Nephron progenitor cell (in vitro differentiated cells): ENCODE results near the gene PABPN1L.

Source experiments
- DNase-seq: peaks from one replicate; pipeline ENCODE4 v3.0.0; 2021
- H3K27ac Mint-ChIP-seq: 2 replicates; pipeline ENCODE4 v1.8.0; 2021; ENCODE audit warnings: mild to moderate bottlenecking, moderate library complexity, mixed read lengths
- H3K27me3 Mint-ChIP-seq: 2 replicates; pipeline ENCODE4 v1.8.0; 2021; ENCODE audit warnings: mild to moderate bottlenecking, low read depth, mixed read lengths; ENCODE audit not compliant: poor library complexity
- H3K36me3 Mint-ChIP-seq: 2 replicates; pipeline ENCODE4 v1.8.0; 2021; ENCODE audit warnings: low read depth, mixed read lengths
- H3K4me1 Mint-ChIP-seq: 2 replicates; pipeline ENCODE4 v1.8.0; 2021; ENCODE audit warnings: mixed read lengths
- H3K4me3 Mint-ChIP-seq: 2 replicates; pipeline ENCODE4 v1.8.0; 2021; ENCODE audit warnings: mild to moderate bottlenecking, moderate library complexity, mixed read lengths
- H3K9me3 Mint-ChIP-seq: 2 replicates; pipeline ENCODE4 v1.8.0; 2021; ENCODE audit warnings: mild to moderate bottlenecking, moderate library complexity, mixed read lengths
- TF ChIP-seq, protein P1 (sequence below): fragments of 200-600 bp; sonication (generic); IDR thresholded peaks from 2 replicates; pipeline ENCODE4 v1.5.0; 2021; ENCODE audit warnings: antibody characterized with exemption

The PABPN1L gene

GRCh38 chr16:88816736-88817535 lies 49.5 kb downstream of the PABPN1L start:
- Mint-ChIP-seq H3K4me3 (no peak overlapping the region), H3K9me3 (no peaks in the 10 kb centered on the region), H3K4me1 (peaks cover 9% of the 10 kb centered on the region), H3K36me3 (no peaks in the 10 kb centered on the region), H3K27ac (no peak overlapping the region), H3K27me3 (no peaks in the 10 kb centered on the region)
- TF ChIP-seq, protein P1, sequence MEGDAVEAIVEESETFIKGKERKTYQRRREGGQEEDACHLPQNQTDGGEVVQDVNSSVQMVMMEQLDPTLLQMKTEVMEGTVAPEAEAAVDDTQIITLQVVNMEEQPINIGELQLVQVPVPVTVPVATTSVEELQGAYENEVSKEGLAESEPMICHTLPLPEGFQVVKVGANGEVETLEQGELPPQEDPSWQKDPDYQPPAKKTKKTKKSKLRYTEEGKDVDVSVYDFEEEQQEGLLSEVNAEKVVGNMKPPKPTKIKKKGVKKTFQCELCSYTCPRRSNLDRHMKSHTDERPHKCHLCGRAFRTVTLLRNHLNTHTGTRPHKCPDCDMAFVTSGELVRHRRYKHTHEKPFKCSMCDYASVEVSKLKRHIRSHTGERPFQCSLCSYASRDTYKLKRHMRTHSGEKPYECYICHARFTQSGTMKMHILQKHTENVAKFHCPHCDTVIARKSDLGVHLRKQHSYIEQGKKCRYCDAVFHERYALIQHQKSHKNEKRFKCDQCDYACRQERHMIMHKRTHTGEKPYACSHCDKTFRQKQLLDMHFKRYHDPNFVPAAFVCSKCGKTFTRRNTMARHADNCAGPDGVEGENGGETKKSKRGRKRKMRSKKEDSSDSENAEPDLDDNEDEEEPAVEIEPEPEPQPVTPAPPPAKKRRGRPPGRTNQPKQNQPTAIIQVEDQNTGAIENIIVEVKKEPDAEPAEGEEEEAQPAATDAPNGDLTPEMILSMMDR: no peak
- DNase-seq: no peak

DNA sequence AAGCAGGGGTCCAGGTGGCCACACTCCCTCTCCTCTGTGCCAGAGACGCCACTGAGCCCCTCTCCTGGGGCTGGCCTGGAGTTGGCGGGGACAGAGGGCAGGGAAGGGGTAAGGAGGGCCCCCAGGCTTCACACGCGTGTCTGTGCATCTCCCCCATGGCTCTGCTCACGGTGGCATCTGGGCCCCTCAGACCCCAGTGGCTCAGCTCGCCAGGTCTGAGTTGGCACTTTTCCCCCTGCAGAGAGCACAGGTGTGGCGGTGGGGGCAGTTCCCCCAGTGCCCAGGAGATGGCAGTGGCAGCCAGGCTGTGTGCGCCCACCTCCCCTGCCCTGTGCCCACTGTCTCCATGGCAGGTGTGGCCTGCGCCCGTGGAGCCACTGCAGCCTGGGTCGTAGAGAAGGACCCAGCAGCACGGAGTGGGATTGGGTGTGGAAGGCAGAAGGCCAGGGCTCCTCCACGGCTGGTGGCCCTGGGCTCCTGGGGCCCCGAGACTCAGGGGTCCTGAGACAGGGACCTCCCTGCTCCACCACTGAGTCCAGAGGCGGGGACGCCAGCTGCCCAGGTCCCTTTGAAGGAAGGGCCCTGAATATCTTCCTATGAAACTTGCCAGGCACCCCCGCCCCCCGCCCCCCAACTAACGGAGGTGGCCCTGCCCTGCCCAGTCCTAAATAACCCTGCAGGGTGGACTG lies 50.4 kb downstream of the PABPN1L start:
- no peaks in the 10 kb centered on the region for H3K9me3 Mint-ChIP-seq

DNA sequence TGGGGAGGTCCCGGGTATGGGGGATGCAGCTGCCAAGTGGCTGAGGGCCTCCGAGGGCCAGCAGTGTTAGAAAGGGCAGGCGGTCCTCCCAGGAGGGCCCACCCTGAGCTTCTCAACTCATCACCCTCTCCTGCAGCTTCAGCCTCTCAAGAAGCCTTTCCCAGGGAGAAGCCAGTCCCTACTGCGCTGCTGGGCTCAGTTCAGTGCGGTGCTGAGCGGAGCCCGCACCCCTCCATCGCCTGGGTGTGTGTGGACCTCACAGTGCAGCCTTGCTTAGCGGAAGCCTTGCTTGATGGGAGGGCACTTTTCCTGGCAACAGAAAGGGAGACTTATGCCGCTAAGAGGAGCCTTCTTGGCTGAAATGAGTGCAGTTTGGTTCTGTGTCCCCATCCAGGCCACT lies 51.2 kb downstream of the PABPN1L start:
- no peak for DNase-seq
- TF ChIP-seq, protein P1: no peak
- no peaks in the 10 kb centered on the region for H3K9me3 Mint-ChIP-seq
- H3K27ac Mint-ChIP-seq: no peak overlapping the region
- H3K36me3 Mint-ChIP-seq: no peaks in the 10 kb centered on the region
- H3K4me1 Mint-ChIP-seq: peaks cover 18% of the 10 kb centered on the region
- peaks cover 1% of the 10 kb centered on the region for H3K27me3 Mint-ChIP-seq
- H3K4me3 Mint-ChIP-seq: no peak overlapping the region

More for the DNA sequence above, 50.4 kb downstream of the PABPN1L start:
- DNase-seq: peak; percentile 68
- TF ChIP-seq, protein P1: peak; percentile 82
- Mint-ChIP-seq H3K27ac (no peak overlapping the region), H3K36me3 (no peaks in the 10 kb centered on the region), H3K27me3 (no peaks in the 10 kb centered on the region), H3K4me1 (peaks cover 10% of the 10 kb centered on the region), H3K4me3 (no peak overlapping the region)

DNA sequence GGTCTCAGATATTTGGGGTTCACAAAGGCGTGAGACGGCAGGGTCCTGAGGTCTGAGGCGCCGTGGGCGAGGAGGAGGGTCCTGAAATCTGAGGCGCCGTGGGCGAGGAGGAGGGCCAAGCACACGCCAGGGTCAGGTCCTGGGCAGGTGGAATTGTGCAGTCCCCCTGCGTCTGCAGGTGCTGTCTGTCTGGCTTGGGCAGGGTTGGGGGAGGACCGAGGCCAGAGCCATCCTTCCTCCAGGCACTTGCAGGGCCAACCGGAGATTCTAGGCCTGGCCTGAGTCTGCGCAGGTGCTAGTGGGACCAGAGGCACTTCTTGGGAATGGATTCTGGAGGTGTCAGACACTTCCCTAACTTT lies 52.3 kb downstream of the PABPN1L start:
- TF ChIP-seq, protein P1: no peak
- Mint-ChIP-seq H3K27ac (no peak overlapping the region), H3K36me3 (no peaks in the 10 kb centered on the region), H3K9me3 (no peaks in the 10 kb centered on the region), H3K27me3 (peaks cover 3% of the 10 kb centered on the region), H3K4me3 (no peak overlapping the region), H3K4me1 (peaks cover 22% of the 10 kb centered on the region)
- DNase-seq: no peak
